WTC11 (cell line): ENCODE data around the gene DNAAF5. TPM values are rescaled to one million over a fixed set of nuclear protein-coding genes. Genes with fewer than 3 reads are reported as not detected.

Experiments
- ATAC-seq: fragments of 200-7000 bp; cut with Tn5 transposase; 2 replicates; pipeline ENCODE4 v1.10.0; 2021; ENCODE audit warnings: mild to moderate bottlenecking, moderate library complexity
- CTCF ChIA-PET: fragments of 300-600 bp; sonication (Branson Sonifier 250); formaldehyde crosslinking; loops from one replicate; lab custom pipeline; 2021; ENCODE audit warnings: antibody characterized with exemption; lab: Charles Lee
- POLR2A ChIA-PET: fragments of 350-600 bp; sonication (Branson Sonifier 250); formaldehyde crosslinking; loops from one replicate; lab custom pipeline; 2021; ENCODE audit warnings: antibody characterized with exemption; lab: Charles Lee
- DNase-seq: peaks from one replicate; pipeline ENCODE4 v3.0.0; 2021; ENCODE audit warnings: low spot score
- H3K27ac Mint-ChIP-seq: 2 replicates; pipeline ENCODE4 v1.8.0; 2021; ENCODE audit warnings: mixed read lengths
- H3K27me3 Mint-ChIP-seq: 2 replicates; pipeline ENCODE4 v1.8.0; 2021; ENCODE audit warnings: low read depth, mild to moderate bottlenecking, moderate library complexity, mixed read lengths
- H3K36me3 Mint-ChIP-seq: 2 replicates; pipeline ENCODE4 v1.8.0; 2021; ENCODE audit warnings: mixed read lengths
- H3K4me1 Mint-ChIP-seq: 2 replicates; pipeline ENCODE4 v1.8.0; 2022; ENCODE audit warnings: mixed read lengths
- H3K4me3 Mint-ChIP-seq: 2 replicates; pipeline ENCODE4 v1.8.0; 2021; ENCODE audit warnings: mild to moderate bottlenecking, moderate library complexity, mixed read lengths
- H3K9me3 Mint-ChIP-seq: 2 replicates; pipeline ENCODE4 v1.8.0; 2021; ENCODE audit warnings: mixed read lengths
- ATF1 ChIP-seq: sonication (generic); formaldehyde crosslinking; IDR thresholded peaks from 2 replicates; pipeline ENCODE4 v1.8.1; 2023; ENCODE audit warnings: mild to moderate bottlenecking, moderate library complexity, missing genetic modification reagents
- EMX1 ChIP-seq: fragments of 250-450 bp; sonication (Bioruptor Pico); IDR thresholded peaks from 2 replicates; pipeline ENCODE4 v1.8.0; 2021; ENCODE audit warnings: mild to moderate bottlenecking
- ETV6 ChIP-seq: sonication (generic); formaldehyde crosslinking; IDR thresholded peaks from 2 replicates; pipeline ENCODE4 v1.8.1; 2022; ENCODE audit warnings: mild to moderate bottlenecking, missing genetic modification reagents
- GTF2I ChIP-seq: fragments of 250-450 bp; sonication (Bioruptor Pico); conservative IDR thresholded peaks from 2 replicates; pipeline ENCODE4 v1.4.0; 2021; ENCODE audit warnings: mild to moderate bottlenecking
- HMGA2 ChIP-seq: fragments of 250-450 bp; sonication (Bioruptor Pico); IDR thresholded peaks from 2 replicates; pipeline ENCODE4 v1.4.0; 2021; ENCODE audit warnings: mild to moderate bottlenecking, moderate library complexity
- JUN ChIP-seq: sonication (generic); formaldehyde crosslinking; IDR thresholded peaks from 2 replicates; pipeline ENCODE4 v1.8.0; 2023; ENCODE audit warnings: mild to moderate bottlenecking, missing genetic modification reagents
- MXD4 ChIP-seq: fragments of 250-450 bp; sonication (Bioruptor Pico); IDR thresholded peaks from 2 replicates; pipeline ENCODE4 v1.8.0; 2021; ENCODE audit warnings: mild to moderate bottlenecking, moderate library complexity, borderline replicate concordance
- NFATC4 ChIP-seq: fragments of 250-450 bp; sonication (Bioruptor Pico); IDR thresholded peaks from 2 replicates; pipeline ENCODE4 v1.9.0; 2021; ENCODE audit warnings: mild to moderate bottlenecking
- NFYB ChIP-seq: sonication (generic); formaldehyde crosslinking; conservative IDR thresholded peaks from 2 replicates; pipeline ENCODE4 v1.8.0; 2022; ENCODE audit warnings: low read depth, missing genetic modification reagents
- NR3C1 ChIP-seq: sonication (generic); formaldehyde crosslinking; conservative IDR thresholded peaks from 2 replicates; pipeline ENCODE4 v1.8.1; 2023; ENCODE audit warnings: low read depth, mild to moderate bottlenecking, missing genetic modification reagents
- RORB ChIP-seq: fragments of 250-450 bp; sonication (Bioruptor Pico); IDR thresholded peaks from 2 replicates; pipeline ENCODE4 v1.9.0; 2021; ENCODE audit warnings: mild to moderate bottlenecking
- SMAD3 ChIP-seq: sonication (generic); formaldehyde crosslinking; IDR thresholded peaks from 2 replicates; pipeline ENCODE4 v1.8.0; 2022; ENCODE audit warnings: missing genetic modification reagents, mild to moderate bottlenecking, borderline replicate concordance
- SMAD4 ChIP-seq: sonication (generic); formaldehyde crosslinking; IDR thresholded peaks from 2 replicates; pipeline ENCODE4 v1.8.0; 2022; ENCODE audit warnings: mild to moderate bottlenecking, missing genetic modification reagents
- TP53 ChIP-seq: sonication (generic); formaldehyde crosslinking; IDR thresholded peaks from 2 replicates; pipeline ENCODE4 v1.8.1; 2023; ENCODE audit warnings: mild to moderate bottlenecking, missing genetic modification reagents
- ZNF138 ChIP-seq: sonication (generic); formaldehyde crosslinking; conservative IDR thresholded peaks from 2 replicates; pipeline ENCODE4 v1.8.1; 2022; ENCODE audit warnings: mild to moderate bottlenecking, moderate library complexity, missing genetic modification reagents
- ZNF263 ChIP-seq: sonication (generic); formaldehyde crosslinking; IDR thresholded peaks from 2 replicates; pipeline ENCODE4 v1.8.1; 2022; ENCODE audit warnings: low read depth, mild to moderate bottlenecking, moderate library complexity, missing genetic modification reagents
- ZNF416 ChIP-seq: fragments of 250-450 bp; sonication (Bioruptor Pico); IDR thresholded peaks from 2 replicates; pipeline ENCODE4 v1.9.0; 2021; ENCODE audit warnings: mild to moderate bottlenecking, inconsistent platforms
- ZNF671 ChIP-seq: fragments of 250-450 bp; sonication (Bioruptor Pico); IDR thresholded peaks from 2 replicates; pipeline ENCODE4 v1.8.0; 2021; ENCODE audit warnings: mild to moderate bottlenecking
- total RNA-seq: library from RNA; stranded (reverse); gene quantifications from 3 replicates; pipeline ENCODE4 v1.2.3, GENCODE V29; 2021
- TF ChIP-seq, protein P1 (sequence below): fragments of 250-450 bp; sonication (Bioruptor Pico); IDR thresholded peaks from 2 replicates; pipeline ENCODE4 v2.1.2; 2022; ENCODE audit warnings: mild to moderate bottlenecking, moderate library complexity
- TF ChIP-seq, protein P2 (sequence below): fragments of 250-450 bp; sonication (Bioruptor Pico); IDR thresholded peaks from 2 replicates; pipeline ENCODE4 v1.9.0; 2021; ENCODE audit warnings: moderate library complexity, mild to moderate bottlenecking, inconsistent platforms, borderline replicate concordance
- TF ChIP-seq, protein P3 (sequence below): sonication (generic); formaldehyde crosslinking; IDR thresholded peaks from 2 replicates; pipeline ENCODE4 v1.8.1; 2023; ENCODE audit warnings: mild to moderate bottlenecking, missing genetic modification reagents
- TF ChIP-seq, protein P4 (sequence below): sonication (generic); formaldehyde crosslinking; IDR thresholded peaks from 2 replicates; pipeline ENCODE4 v1.8.1; 2022; ENCODE audit warnings: mild to moderate bottlenecking, missing genetic modification reagents, moderate library complexity, borderline replicate concordance
- TF ChIP-seq, protein P5 (sequence below): fragments of 200-600 bp; IDR thresholded peaks from 2 replicates; pipeline ENCODE4 v1.8.0; 2022; ENCODE audit warnings: antibody characterized with exemption
- TF ChIP-seq, protein P6 (sequence below): sonication (generic); formaldehyde crosslinking; conservative IDR thresholded peaks from 2 replicates; pipeline ENCODE4 v1.8.1; 2022; ENCODE audit warnings: mild to moderate bottlenecking, missing genetic modification reagents
- TF ChIP-seq, protein P7 (sequence below): sonication (generic); formaldehyde crosslinking; IDR thresholded peaks from 2 replicates; pipeline ENCODE4 v1.8.0; 2023; ENCODE audit warnings: missing genetic modification reagents
- TF ChIP-seq, protein P8 (sequence below): sonication (generic); formaldehyde crosslinking; conservative IDR thresholded peaks from 2 replicates; pipeline ENCODE4 v1.8.1; 2023; ENCODE audit warnings: mild to moderate bottlenecking, low read depth, missing genetic modification reagents, moderate library complexity

DNAAF5 gene
- total RNA-seq, 1 experiment from 2014 or later, result 62.2 TPM

DNA sequence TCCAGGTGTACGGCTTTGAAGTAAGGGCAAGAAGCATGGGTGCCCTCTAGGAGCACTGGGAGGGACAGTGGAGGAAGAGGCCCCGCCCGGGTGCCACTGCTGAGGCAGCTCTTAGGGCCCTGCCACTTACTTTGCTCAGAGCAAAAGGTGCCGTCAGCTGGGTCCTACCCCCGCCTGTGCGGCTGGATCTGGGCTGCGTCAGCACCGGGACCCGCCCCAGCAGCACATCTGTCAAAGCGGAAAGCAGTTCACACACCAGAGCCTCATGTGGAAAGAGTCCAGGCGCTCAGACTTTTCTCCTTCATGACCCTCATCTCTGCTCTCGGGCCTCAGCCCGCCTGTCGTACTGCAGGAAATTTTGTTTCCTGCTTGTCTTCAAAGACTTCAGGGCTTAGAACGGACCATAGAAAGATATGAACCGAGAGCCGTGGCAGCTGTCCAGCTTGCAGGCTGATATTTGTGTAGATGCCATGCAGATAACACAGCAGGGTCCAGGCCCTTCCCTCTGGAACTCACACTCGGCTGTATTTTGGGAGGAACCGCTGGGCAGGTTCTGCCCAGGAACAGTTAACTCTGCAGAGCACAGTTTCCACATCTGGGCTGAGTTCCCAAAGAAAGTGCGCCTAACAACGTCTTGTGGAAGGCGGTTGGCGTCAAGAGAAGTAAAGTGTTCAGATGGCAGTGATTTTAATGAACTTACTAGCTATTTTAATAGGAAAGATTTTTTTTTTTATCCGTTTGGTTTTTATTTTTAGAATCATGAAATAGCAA is 44.9 kb downstream of the DNAAF5 start (continued):
- TF ChIP-seq, protein P1, sequence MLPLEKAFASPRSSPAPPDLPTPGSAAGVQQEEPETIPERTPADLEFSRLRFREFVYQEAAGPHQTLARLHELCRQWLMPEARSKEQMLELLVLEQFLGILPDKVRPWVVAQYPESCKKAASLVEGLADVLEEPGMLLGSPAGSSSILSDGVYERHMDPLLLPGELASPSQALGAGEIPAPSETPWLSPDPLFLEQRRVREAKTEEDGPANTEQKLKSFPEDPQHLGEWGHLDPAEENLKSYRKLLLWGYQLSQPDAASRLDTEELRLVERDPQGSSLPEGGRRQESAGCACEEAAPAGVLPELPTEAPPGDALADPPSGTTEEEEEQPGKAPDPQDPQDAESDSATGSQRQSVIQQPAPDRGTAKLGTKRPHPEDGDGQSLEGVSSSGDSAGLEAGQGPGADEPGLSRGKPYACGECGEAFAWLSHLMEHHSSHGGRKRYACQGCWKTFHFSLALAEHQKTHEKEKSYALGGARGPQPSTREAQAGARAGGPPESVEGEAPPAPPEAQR (CRISPR knock-in tag), result no peak
- TF ChIP-seq ZNF263 (CRISPR knock-in tag) (no peak), ZNF138 (CRISPR knock-in tag) (no peak), NR3C1 (CRISPR knock-in tag) (no peak), TP53 (no peak), NFATC4 (CRISPR knock-in tag) (no peak), ATF1 (no peak), HMGA2 (CRISPR knock-in tag) (no peak), ZNF671 (CRISPR knock-in tag) (no peak), RORB (no peak)
- TF ChIP-seq, protein P2, sequence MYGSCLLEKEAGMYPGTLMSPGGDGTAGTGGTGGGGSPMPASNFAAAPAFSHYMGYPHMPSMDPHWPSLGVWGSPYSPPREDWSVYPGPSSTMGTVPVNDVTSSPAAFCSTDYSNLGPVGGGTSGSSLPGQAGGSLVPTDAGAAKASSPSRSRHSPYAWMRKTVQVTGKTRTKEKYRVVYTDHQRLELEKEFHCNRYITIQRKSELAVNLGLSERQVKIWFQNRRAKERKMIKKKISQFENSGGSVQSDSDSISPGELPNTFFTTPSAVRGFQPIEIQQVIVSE (CRISPR knock-in tag), result no peak

DNA sequence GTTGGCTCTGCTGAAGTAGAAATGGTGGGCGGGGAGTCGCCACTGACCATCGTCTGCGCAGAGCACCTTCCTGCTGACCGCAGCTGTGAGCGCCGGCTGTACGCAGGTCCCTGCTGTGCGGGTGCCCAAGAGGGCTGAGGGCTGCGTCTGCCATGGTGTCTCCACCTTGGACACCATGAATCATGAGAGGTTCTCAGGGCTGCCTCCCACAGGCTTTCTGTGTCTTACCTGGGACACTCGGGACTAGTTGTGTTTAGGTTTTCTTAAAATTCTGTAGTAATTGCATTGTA is 45.5 kb downstream of the DNAAF5 start:
- H3K36me3 Mint-ChIP-seq, result peaks cover 23% of the 10 kb centered on the region
- no peaks in the 10 kb centered on the region for H3K4me1 Mint-ChIP-seq
- H3K27me3 Mint-ChIP-seq, result no peaks in the 10 kb centered on the region
- H3K9me3 Mint-ChIP-seq, result no peaks in the 10 kb centered on the region
- CTCF ChIA-PET, result interaction anchor here (0.7 to 2.0 kb wide), 2 partner anchors 14 to 450 kb away, joined by 4 to 5 read pairs; no protein-coding TSS in a partner anchor
- DNase-seq (no peak), ATAC-seq (no peak)
- H3K27ac Mint-ChIP-seq, result no peak overlapping the region
- no peak for TF ChIP-seq EMX1 (CRISPR knock-in tag)
- no peak for TF ChIP-seq MXD4
- no peak for TF ChIP-seq SMAD3 (CRISPR knock-in tag)
- TF ChIP-seq GTF2I (CRISPR knock-in tag), result no peak
- TF ChIP-seq, protein P3, sequence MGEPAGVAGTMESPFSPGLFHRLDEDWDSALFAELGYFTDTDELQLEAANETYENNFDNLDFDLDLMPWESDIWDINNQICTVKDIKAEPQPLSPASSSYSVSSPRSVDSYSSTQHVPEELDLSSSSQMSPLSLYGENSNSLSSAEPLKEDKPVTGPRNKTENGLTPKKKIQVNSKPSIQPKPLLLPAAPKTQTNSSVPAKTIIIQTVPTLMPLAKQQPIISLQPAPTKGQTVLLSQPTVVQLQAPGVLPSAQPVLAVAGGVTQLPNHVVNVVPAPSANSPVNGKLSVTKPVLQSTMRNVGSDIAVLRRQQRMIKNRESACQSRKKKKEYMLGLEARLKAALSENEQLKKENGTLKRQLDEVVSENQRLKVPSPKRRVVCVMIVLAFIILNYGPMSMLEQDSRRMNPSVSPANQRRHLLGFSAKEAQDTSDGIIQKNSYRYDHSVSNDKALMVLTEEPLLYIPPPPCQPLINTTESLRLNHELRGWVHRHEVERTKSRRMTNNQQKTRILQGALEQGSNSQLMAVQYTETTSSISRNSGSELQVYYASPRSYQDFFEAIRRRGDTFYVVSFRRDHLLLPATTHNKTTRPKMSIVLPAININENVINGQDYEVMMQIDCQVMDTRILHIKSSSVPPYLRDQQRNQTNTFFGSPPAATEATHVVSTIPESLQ, result no peak
- TF ChIP-seq, protein P4, sequence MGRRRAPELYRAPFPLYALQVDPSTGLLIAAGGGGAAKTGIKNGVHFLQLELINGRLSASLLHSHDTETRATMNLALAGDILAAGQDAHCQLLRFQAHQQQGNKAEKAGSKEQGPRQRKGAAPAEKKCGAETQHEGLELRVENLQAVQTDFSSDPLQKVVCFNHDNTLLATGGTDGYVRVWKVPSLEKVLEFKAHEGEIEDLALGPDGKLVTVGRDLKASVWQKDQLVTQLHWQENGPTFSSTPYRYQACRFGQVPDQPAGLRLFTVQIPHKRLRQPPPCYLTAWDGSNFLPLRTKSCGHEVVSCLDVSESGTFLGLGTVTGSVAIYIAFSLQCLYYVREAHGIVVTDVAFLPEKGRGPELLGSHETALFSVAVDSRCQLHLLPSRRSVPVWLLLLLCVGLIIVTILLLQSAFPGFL (CRISPR knock-in tag), result no peak
- TF ChIP-seq, protein P5, sequence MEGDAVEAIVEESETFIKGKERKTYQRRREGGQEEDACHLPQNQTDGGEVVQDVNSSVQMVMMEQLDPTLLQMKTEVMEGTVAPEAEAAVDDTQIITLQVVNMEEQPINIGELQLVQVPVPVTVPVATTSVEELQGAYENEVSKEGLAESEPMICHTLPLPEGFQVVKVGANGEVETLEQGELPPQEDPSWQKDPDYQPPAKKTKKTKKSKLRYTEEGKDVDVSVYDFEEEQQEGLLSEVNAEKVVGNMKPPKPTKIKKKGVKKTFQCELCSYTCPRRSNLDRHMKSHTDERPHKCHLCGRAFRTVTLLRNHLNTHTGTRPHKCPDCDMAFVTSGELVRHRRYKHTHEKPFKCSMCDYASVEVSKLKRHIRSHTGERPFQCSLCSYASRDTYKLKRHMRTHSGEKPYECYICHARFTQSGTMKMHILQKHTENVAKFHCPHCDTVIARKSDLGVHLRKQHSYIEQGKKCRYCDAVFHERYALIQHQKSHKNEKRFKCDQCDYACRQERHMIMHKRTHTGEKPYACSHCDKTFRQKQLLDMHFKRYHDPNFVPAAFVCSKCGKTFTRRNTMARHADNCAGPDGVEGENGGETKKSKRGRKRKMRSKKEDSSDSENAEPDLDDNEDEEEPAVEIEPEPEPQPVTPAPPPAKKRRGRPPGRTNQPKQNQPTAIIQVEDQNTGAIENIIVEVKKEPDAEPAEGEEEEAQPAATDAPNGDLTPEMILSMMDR, result no peak
- no peak for TF ChIP-seq SMAD4
- TF ChIP-seq JUN (CRISPR knock-in tag), result no peak
- no peak for TF ChIP-seq ETV6 (CRISPR knock-in tag)
- TF ChIP-seq, protein P6, sequence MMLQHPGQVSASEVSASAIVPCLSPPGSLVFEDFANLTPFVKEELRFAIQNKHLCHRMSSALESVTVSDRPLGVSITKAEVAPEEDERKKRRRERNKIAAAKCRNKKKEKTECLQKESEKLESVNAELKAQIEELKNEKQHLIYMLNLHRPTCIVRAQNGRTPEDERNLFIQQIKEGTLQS (CRISPR knock-in tag), result no peak
- TF ChIP-seq, protein P7, sequence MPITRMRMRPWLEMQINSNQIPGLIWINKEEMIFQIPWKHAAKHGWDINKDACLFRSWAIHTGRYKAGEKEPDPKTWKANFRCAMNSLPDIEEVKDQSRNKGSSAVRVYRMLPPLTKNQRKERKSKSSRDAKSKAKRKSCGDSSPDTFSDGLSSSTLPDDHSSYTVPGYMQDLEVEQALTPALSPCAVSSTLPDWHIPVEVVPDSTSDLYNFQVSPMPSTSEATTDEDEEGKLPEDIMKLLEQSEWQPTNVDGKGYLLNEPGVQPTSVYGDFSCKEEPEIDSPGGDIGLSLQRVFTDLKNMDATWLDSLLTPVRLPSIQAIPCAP (CRISPR knock-in tag), result no peak
- no peak for TF ChIP-seq ZNF416
- TF ChIP-seq, protein P8, sequence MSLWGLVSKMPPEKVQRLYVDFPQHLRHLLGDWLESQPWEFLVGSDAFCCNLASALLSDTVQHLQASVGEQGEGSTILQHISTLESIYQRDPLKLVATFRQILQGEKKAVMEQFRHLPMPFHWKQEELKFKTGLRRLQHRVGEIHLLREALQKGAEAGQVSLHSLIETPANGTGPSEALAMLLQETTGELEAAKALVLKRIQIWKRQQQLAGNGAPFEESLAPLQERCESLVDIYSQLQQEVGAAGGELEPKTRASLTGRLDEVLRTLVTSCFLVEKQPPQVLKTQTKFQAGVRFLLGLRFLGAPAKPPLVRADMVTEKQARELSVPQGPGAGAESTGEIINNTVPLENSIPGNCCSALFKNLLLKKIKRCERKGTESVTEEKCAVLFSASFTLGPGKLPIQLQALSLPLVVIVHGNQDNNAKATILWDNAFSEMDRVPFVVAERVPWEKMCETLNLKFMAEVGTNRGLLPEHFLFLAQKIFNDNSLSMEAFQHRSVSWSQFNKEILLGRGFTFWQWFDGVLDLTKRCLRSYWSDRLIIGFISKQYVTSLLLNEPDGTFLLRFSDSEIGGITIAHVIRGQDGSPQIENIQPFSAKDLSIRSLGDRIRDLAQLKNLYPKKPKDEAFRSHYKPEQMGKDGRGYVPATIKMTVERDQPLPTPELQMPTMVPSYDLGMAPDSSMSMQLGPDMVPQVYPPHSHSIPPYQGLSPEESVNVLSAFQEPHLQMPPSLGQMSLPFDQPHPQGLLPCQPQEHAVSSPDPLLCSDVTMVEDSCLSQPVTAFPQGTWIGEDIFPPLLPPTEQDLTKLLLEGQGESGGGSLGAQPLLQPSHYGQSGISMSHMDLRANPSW, result no peak
- no peak for TF ChIP-seq NFYB
- POLR2A ChIA-PET, result no interaction called here
- no peak overlapping the region for H3K4me3 Mint-ChIP-seq
